Transverse colon (tissue), 3 donors: ENCODE measurements around the gene MMP24OS.

ENCODE experiments used
- EP300 ChIP-seq: sonication (generic); formaldehyde crosslinking; IDR thresholded peaks from one replicate; pipeline ENCODE4 v1.6.1; 2017; ENCODE audit warnings: antibody characterized with exemption, low read depth
- TF ChIP-seq, protein P1 (sequence below), 5 experiments: fragments of 200-600 bp in 3 of 5; fragments of 450-650 bp in 2 of 5; sonication (generic) in 3 of 5; IDR thresholded peaks; 1 replicate in 2 of 5; 2 replicates in 3 of 5; pipeline ENCODE4 v1.5.1; 2016 to 2017; ENCODE audit warnings: antibody characterized with exemption in 5 of 5, inconsistent platforms in 3 of 5, mild to moderate bottlenecking in 2 of 5, moderate library complexity in 1 of 5

- TF ChIP-seq, protein P1, sequence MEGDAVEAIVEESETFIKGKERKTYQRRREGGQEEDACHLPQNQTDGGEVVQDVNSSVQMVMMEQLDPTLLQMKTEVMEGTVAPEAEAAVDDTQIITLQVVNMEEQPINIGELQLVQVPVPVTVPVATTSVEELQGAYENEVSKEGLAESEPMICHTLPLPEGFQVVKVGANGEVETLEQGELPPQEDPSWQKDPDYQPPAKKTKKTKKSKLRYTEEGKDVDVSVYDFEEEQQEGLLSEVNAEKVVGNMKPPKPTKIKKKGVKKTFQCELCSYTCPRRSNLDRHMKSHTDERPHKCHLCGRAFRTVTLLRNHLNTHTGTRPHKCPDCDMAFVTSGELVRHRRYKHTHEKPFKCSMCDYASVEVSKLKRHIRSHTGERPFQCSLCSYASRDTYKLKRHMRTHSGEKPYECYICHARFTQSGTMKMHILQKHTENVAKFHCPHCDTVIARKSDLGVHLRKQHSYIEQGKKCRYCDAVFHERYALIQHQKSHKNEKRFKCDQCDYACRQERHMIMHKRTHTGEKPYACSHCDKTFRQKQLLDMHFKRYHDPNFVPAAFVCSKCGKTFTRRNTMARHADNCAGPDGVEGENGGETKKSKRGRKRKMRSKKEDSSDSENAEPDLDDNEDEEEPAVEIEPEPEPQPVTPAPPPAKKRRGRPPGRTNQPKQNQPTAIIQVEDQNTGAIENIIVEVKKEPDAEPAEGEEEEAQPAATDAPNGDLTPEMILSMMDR (IDR thresholded peaks at IDR 0.05), result no peak
- no peak for TF ChIP-seq EP300
Measured at GRCh38 chr20:35293303-35294292, 15.7 kb upstream of the MMP24OS start.
